SH-SY5Y (cell line): ENCODE measurements around the gene ROBO2.
A peak's percentile ranks its signal among the peaks of the same experiment; 100 is the strongest.

Experiments used
- GATA2 ChIP-seq: IDR thresholded peaks from 2 replicates; pipeline ENCODE4 v1.6.1; 2011; ENCODE audit warnings: mild to moderate bottlenecking, low read depth, low read length
- GATA3 ChIP-seq: IDR thresholded peaks from 2 replicates; pipeline ENCODE4 v1.6.1; 2011; ENCODE audit warnings: low read depth, mild to moderate bottlenecking, low read length, moderate library complexity

DNA sequence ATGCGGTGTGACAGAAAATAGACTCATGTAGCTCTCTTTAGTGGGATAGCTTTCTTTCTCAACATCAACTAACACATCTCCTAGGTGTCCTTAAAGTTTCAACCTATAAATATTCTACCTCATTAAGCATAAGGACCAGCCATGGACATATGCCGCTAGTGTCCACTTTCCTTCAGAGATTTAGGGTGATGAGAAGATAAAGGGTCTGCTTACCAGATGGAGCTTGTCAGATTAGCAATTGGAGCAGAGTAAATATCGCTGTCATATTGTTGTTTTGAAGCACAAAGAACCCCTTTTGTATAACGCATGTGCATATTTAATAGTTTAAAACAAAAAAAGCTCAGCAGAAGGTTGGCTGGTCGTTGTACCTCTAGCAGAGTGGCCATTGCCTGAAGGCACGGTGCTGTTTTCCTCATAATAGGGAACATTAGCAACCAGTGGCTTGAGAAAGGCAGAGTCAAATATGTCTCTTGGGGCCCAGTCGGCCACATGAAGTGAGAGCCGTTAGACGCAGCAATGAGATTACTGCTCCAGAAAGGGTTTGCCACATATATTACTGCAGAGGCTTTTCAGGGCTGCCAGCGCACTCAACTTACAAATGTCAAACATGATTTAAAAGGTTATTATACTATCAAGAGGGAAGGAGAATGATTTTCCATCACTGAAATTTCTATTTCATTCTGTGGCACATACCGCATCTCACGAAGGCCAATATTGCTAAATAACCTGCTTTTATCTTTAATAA is 264.2 kb downstream of the ROBO2 start:
- TF ChIP-seq GATA3 = peak; percentile 74
- peak; percentile 59; the same call in 1 of the 2 replicates for TF ChIP-seq GATA2
